GM23338 (cell line): ENCODE results near the gene SMG6. TPM values are rescaled to one million over a fixed set of nuclear protein-coding genes. Genes with fewer than 3 reads are reported as not detected.

Experiments used
- ATAC-seq: fragments of 200-7000 bp; cut with Tn5 transposase; 3 replicates; pipeline ENCODE4 v1.9.1; 2020
- DNase-seq: peaks from one replicate; pipeline ENCODE4 v3.0.0-alpha.2; 2015; ENCODE audit warnings: low spot score
- H2AFZ ChIP-seq: fragments of 200-600 bp; sonication (generic); 2 replicates; pipeline ENCODE4 v1.8.0; 2016; ENCODE audit warnings: antibody characterized with exemption, mild to moderate bottlenecking, moderate library complexity
- H3F3A ChIP-seq: fragments of 200-600 bp; sonication (generic); replicated peaks from 2 replicates; pipeline ENCODE4 v1.8.0; 2017; ENCODE audit warnings: antibody characterized with exemption, mixed run types, low read depth
- H3K27ac ChIP-seq: fragments of 200-600 bp; sonication (generic); 2 replicates; pipeline ENCODE4 v1.6.1; 2016; ENCODE audit warnings: low read depth
- H3K27me3 ChIP-seq: fragments of 200-600 bp; sonication (generic); 2 replicates; pipeline ENCODE4 v1.8.0; 2016; ENCODE audit warnings: mild to moderate bottlenecking, mixed run types, moderate library complexity; ENCODE audit not compliant: insufficient read depth
- H3K36me3 ChIP-seq: fragments of 200-600 bp; sonication (generic); 2 replicates; pipeline ENCODE4 v1.8.0; 2016; ENCODE audit warnings: mild to moderate bottlenecking; ENCODE audit not compliant: insufficient read depth
- H3K4me1 ChIP-seq: fragments of 200-600 bp; sonication (generic); 2 replicates; pipeline ENCODE4 v1.8.0; 2016; ENCODE audit warnings: mild to moderate bottlenecking, moderate library complexity; ENCODE audit not compliant: insufficient read depth
- H3K4me2 ChIP-seq: fragments of 200-600 bp; sonication (generic); 2 replicates; pipeline ENCODE4 v1.7.1; 2017; ENCODE audit warnings: mixed run types
- H3K4me3 ChIP-seq: fragments of 200-600 bp; sonication (generic); 2 replicates; pipeline ENCODE4 v1.6.1; 2016; ENCODE audit warnings: mixed run types
- H3K79me2 ChIP-seq: fragments of 200-600 bp; sonication (generic); replicated peaks from 2 replicates; pipeline ENCODE4 v1.8.0; 2017; ENCODE audit warnings: mild to moderate bottlenecking; ENCODE audit not compliant: insufficient read depth
- H3K9me2 ChIP-seq: fragments of 200-600 bp; sonication (generic); 2 replicates; pipeline ENCODE4 v1.8.0; 2017; ENCODE audit not compliant: insufficient read depth
- H4K20me1 ChIP-seq: fragments of 200-600 bp; sonication (generic); replicated peaks from 2 replicates; pipeline ENCODE4 v1.8.0; 2017; ENCODE audit warnings: mild to moderate bottlenecking; ENCODE audit not compliant: insufficient read depth
- H3K27ac Mint-ChIP-seq: 2 replicates; pipeline ENCODE4 v1.8.0; 2020; ENCODE audit warnings: inconsistent platforms, mild to moderate bottlenecking, moderate library complexity, mixed read lengths
- H3K27me3 Mint-ChIP-seq: 3 replicates; pipeline ENCODE4 v1.8.0; 2022; ENCODE audit warnings: low read depth, mild to moderate bottlenecking, moderate library complexity, mixed read lengths, inconsistent platforms; ENCODE audit not compliant: insufficient read depth, poor library complexity
- H3K36me3 Mint-ChIP-seq: 3 replicates; pipeline ENCODE4 v1.8.0; 2021; ENCODE audit warnings: low read depth, mild to moderate bottlenecking, inconsistent platforms, moderate library complexity, mixed read lengths
- H3K4me1 Mint-ChIP-seq: 3 replicates; pipeline ENCODE4 v1.8.0; 2020; ENCODE audit warnings: mild to moderate bottlenecking, inconsistent platforms, mixed read lengths
- H3K4me3 Mint-ChIP-seq: 3 replicates; pipeline ENCODE4 v1.8.0; 2021; ENCODE audit warnings: moderate library complexity, mild to moderate bottlenecking, inconsistent platforms, mixed read lengths
- H3K9me3 Mint-ChIP-seq: 3 replicates; pipeline ENCODE4 v1.8.0; 2020; ENCODE audit warnings: moderate library complexity, mild to moderate bottlenecking, inconsistent platforms, mixed read lengths
- CREB1 ChIP-seq: fragments of 250-450 bp; sonication (Bioruptor Pico); IDR thresholded peaks from 2 replicates; pipeline ENCODE4 v1.5.0; 2020; ENCODE audit warnings: low read depth, mild to moderate bottlenecking, moderate library complexity
- CTCF ChIP-seq, 2 experiments: fragments of 200-600 bp in 1 of 2; sonication (generic) in 1 of 2; conservative IDR thresholded peaks; 2 replicates each; pipeline versions ENCODE4 v1.5.1 to v1.6.1; 2016 to 2017; ENCODE audit warnings: antibody characterized with exemption in 2 of 2, low read depth in 2 of 2, mild to moderate bottlenecking in 2 of 2, moderate library complexity in 1 of 2
- ETS1 ChIP-seq: IDR thresholded peaks from 2 replicates; pipeline ENCODE4 v1.6.1; 2016; ENCODE audit warnings: antibody characterized with exemption
- EZH2 ChIP-seq: fragments of 200-600 bp; sonication (generic); IDR thresholded peaks from one replicate; pipeline ENCODE4 v1.8.0; 2017; ENCODE audit warnings: antibody characterized with exemption, mild to moderate bottlenecking, low read depth; ENCODE audit not compliant: unreplicated experiment
- EZH2phosphoT487 ChIP-seq: fragments of 200-600 bp; sonication (generic); IDR thresholded peaks from one replicate; pipeline ENCODE4 v1.8.1; 2018; ENCODE audit warnings: antibody characterized with exemption; ENCODE audit not compliant: unreplicated experiment
- JUNB ChIP-seq: IDR thresholded peaks from one replicate; pipeline ENCODE4 v1.6.1; 2016; ENCODE audit warnings: antibody characterized with exemption; ENCODE audit not compliant: unreplicated experiment
- NANOG ChIP-seq: IDR thresholded peaks from 2 replicates; pipeline ENCODE4 v1.6.1; 2016; ENCODE audit warnings: antibody characterized with exemption, borderline replicate concordance
- POLR2AphosphoS5 ChIP-seq: IDR thresholded peaks from 2 replicates; pipeline ENCODE4 v1.6.1; 2016; ENCODE audit warnings: antibody characterized with exemption, low read depth
- REST ChIP-seq: IDR thresholded peaks from one replicate; pipeline ENCODE4 v1.6.1; 2018; ENCODE audit warnings: antibody characterized with exemption; ENCODE audit not compliant: unreplicated experiment
- STAT1 ChIP-seq: IDR thresholded peaks from one replicate; pipeline ENCODE4 v1.6.1; 2016; ENCODE audit warnings: antibody characterized with exemption; ENCODE audit not compliant: unreplicated experiment
- ZNF114 ChIP-seq: fragments of 250-450 bp; sonication (Bioruptor Pico); IDR thresholded peaks from 2 replicates; pipeline ENCODE4 v1.5.0; 2020; ENCODE audit warnings: mild to moderate bottlenecking, moderate library complexity
- ZNF331 ChIP-seq: fragments of 250-450 bp; sonication (Bioruptor Pico); IDR thresholded peaks from 2 replicates; pipeline ENCODE4 v1.5.0; 2020; ENCODE audit warnings: low read depth, mild to moderate bottlenecking, moderate library complexity
- ZNF462 ChIP-seq: fragments of 250-450 bp; sonication (Bioruptor Pico); IDR thresholded peaks from 2 replicates; pipeline ENCODE4 v1.5.0; 2020; ENCODE audit warnings: mild to moderate bottlenecking, moderate library complexity
- polyA plus RNA-seq: library from polyadenylated mRNA; unstranded; fragments of >200 nt; fragmentation: Nextera tagmentation; extraction: Ambion mirVana; gene quantifications from 2 replicates; pipeline ENCODE4 v1.2.1, GENCODE V29; 2016
- total RNA-seq: library from RNA; depleted of rRNA; stranded (reverse); fragments of >200 nt; shearing (Covaris generic); gene quantifications from 2 replicates; pipeline ENCODE4 v1.2.3, GENCODE V29; 2014

Gene SMG6
- total and polyA plus RNA-seq, 2 experiments from 2014 or later, result 10.4 to 43.1 TPM

- Histone ChIP-seq H3K27me3 (no peaks in the 10 kb centered on the region), H3F3A (no peaks in the 10 kb centered on the region; the same call in 1 of the 2 replicates), H3K4me1 (peaks cover 15% of the 10 kb centered on the region), H3K36me3 (no peaks in the 10 kb centered on the region), H3K79me2 (no peaks in the 10 kb centered on the region), H4K20me1 (no peaks in the 10 kb centered on the region; the same call in 1 of the 2 replicates), H3K27ac (0 out of 2 replicates have a peak overlapping the region, but pooled peaks have one; percentile 50), H3K4me3 (no peak overlapping the region), H2AFZ (no peak overlapping the region), H3K9me2 (no peaks in the 10 kb centered on the region), H3K4me2 (0 out of 2 replicates have a peak overlapping the region, but pooled peaks have one; percentile 36)
- H3K36me3 Mint-ChIP-seq, result peaks cover 4% of the 10 kb centered on the region; the same call in 2 of the 3 replicates
- TF ChIP-seq EZH2phosphoT487 (no peak), ZNF331 (no peak), STAT1 (no peak), CTCF (conservative IDR thresholded peaks at IDR 0.05; ENCODE audit: low read depth in 2 of 2) (no peak), NANOG (no peak), ZNF114 (CRISPR knock-in tag) (no peak), JUNB (no peak), EZH2 (no peak), ZNF462 (CRISPR knock-in tag) (no peak), REST (no peak), CREB1 (CRISPR knock-in tag) (no peak), POLR2AphosphoS5 (no peak), ETS1 (no peak)
- ATAC-seq (no peak), DNase-seq (no peak)
- peaks cover 17% of the 10 kb centered on the region for H3K27me3 Mint-ChIP-seq
- no peaks in the 10 kb centered on the region for H3K9me3 Mint-ChIP-seq
- no peak overlapping the region; the same call in 2 of the 3 replicates for H3K4me3 Mint-ChIP-seq
- no peak overlapping the region for H3K27ac Mint-ChIP-seq
- H3K4me1 Mint-ChIP-seq, result peaks cover 38% of the 10 kb centered on the region
These were observed 232.6 kb downstream of the SMG6 start for GRCh38 chr17:2071024-2071385.
